Ascending aorta (tissue), 2 donors: ENCODE measurements around the gene EVX1. TPM values are rescaled to one million over a fixed set of nuclear protein-coding genes. Genes with fewer than 3 reads are reported as not detected.

Source experiments
- DNase-seq, 2 donors: peaks; one replicate each; pipeline ENCODE4 v3.0.0-alpha.2; 2019; ENCODE audit warnings: low spot score in 2 of 2
- H3K27ac ChIP-seq, 2 donors: fragments of 200-600 bp; sonication (generic); one replicate each; pipeline ENCODE4 v1.5.1; 2016 to 2017; ENCODE audit warnings: mild to moderate bottlenecking in 1 of 2
- H3K27me3 ChIP-seq: fragments of 200-600 bp; sonication (generic); one replicate; pipeline ENCODE4 v1.5.1; 2017
- H3K36me3 ChIP-seq, 2 donors: fragments of 200-600 bp; sonication (generic); one replicate each; pipeline ENCODE4 v1.5.1; 2016
- H3K4me1 ChIP-seq, 2 donors: fragments of 200-600 bp; sonication (generic); one replicate each; pipeline ENCODE4 v1.5.1; 2016 to 2017; ENCODE audit warnings: mild to moderate bottlenecking in 1 of 2
- H3K4me3 ChIP-seq, 2 donors: fragments of 200-600 bp; sonication (generic); one replicate each; pipeline ENCODE4 v1.5.1; 2016 to 2017; ENCODE audit warnings: mild to moderate bottlenecking in 1 of 2
- H3K9me3 ChIP-seq, 2 donors: fragments of 200-600 bp; sonication (generic); one replicate each; pipeline ENCODE4 v1.5.1; 2016
- CTCF ChIP-seq, 3 experiments: fragments of 200-600 bp in 2 of 3; fragments of 450-650 bp in 1 of 3; sonication (generic) in 2 of 3; IDR thresholded peaks; one replicate each; pipeline ENCODE4 v1.5.1; 2016 to 2019; ENCODE audit warnings: antibody characterized with exemption in 3 of 3, mild to moderate bottlenecking in 1 of 3, moderate library complexity in 1 of 3
- intact Hi-C: fragments of 100-400 bp; cut with DNase I; formaldehyde crosslinking; loops from one replicate; pipeline ENCODE4 v1.15.1; 2023
- total RNA-seq: library from RNA; depleted of rRNA; stranded (reverse); fragments of >200 nt; gene quantifications from one replicate; pipeline ENCODE4 v1.1.0, GENCODE V29; 2016

Gene EVX1
- total RNA-seq, 1 donor from 2014 or later = not detected

GRCh38 chr7:27200761-27201579 is 41.6 kb upstream of the EVX1 start:
- intact Hi-C loops = loop anchor here (5.0 to 10.0 kb wide), 2 partner anchors 374 to 821 kb away; no protein-coding TSS in a partner anchor
- no peak for TF ChIP-seq CTCF (IDR thresholded peaks at IDR 0.05)
- Histone ChIP-seq H3K36me3 (no peaks in the 10 kb centered on the region), H3K27ac (no peak overlapping the region), H3K4me1 (peaks cover 20 to 21% of the 10 kb centered on the region in 2 donors), H3K27me3 (peaks cover 84% of the 10 kb centered on the region), H3K9me3 (no peaks in the 10 kb centered on the region), H3K4me3 (peak overlapping the region; percentile 46 to 60)
- peak in 1 of 2 donors; percentile 61 for DNase-seq

GRCh38 chr7:27201580-27202017 is 41.0 kb upstream of the EVX1 start:
- H3K9me3 ChIP-seq = no peaks in the 10 kb centered on the region
- intact Hi-C loops = loop anchor here (5.0 to 10.0 kb wide), 2 partner anchors 373 to 821 kb away; no protein-coding TSS in a partner anchor
- TF ChIP-seq CTCF (IDR thresholded peaks at IDR 0.05) = no peak
- H3K27ac ChIP-seq = no peak overlapping the region
- DNase-seq = no peak
- H3K27me3 ChIP-seq = peaks cover 81% of the 10 kb centered on the region
- peak overlapping the region in 1 of 2 donors; percentile 60 for H3K4me3 ChIP-seq
- no peaks in the 10 kb centered on the region for H3K36me3 ChIP-seq
- peaks cover 20 to 21% of the 10 kb centered on the region in 2 donors for H3K4me1 ChIP-seq

- no peak for DNase-seq
- no peaks in the 10 kb centered on the region for H3K36me3 ChIP-seq
- H3K4me1 ChIP-seq = peaks cover 20 to 21% of the 10 kb centered on the region in 2 donors
- peaks cover 75% of the 10 kb centered on the region for H3K27me3 ChIP-seq
- H3K4me3 ChIP-seq = no peak overlapping the region
- no peak overlapping the region for H3K27ac ChIP-seq
- intact Hi-C loops = loop anchor here (5.0 to 10.0 kb wide), 2 partner anchors 373 to 820 kb away; no protein-coding TSS in a partner anchor
- H3K9me3 ChIP-seq = no peaks in the 10 kb centered on the region
- no peak for TF ChIP-seq CTCF (IDR thresholded peaks at IDR 0.05)
These were observed 40.4 kb upstream of the EVX1 start for GRCh38 chr7:27202018-27202861.

- H3K4me3 ChIP-seq = no peak overlapping the region
- intact Hi-C loops = loop anchor here (5.0 to 10.0 kb wide), 2 partner anchors 372 to 820 kb away; no protein-coding TSS in a partner anchor
- H3K36me3 ChIP-seq = no peaks in the 10 kb centered on the region
- no peaks in the 10 kb centered on the region for H3K9me3 ChIP-seq
- peaks cover 20 to 21% of the 10 kb centered on the region in 2 donors for H3K4me1 ChIP-seq
- H3K27ac ChIP-seq = no peak overlapping the region
- TF ChIP-seq CTCF (IDR thresholded peaks at IDR 0.05) = no peak
- H3K27me3 ChIP-seq = peaks cover 69% of the 10 kb centered on the region
- DNase-seq = no peak
These were observed 39.8 kb upstream of the EVX1 start for GRCh38 chr7:27202862-27203134.

GRCh38 chr7:27203365-27203953 is 39.1 kb upstream of the EVX1 start:
- Histone ChIP-seq H3K36me3 (no peaks in the 10 kb centered on the region), H3K4me1 (peaks cover 17 to 21% of the 10 kb centered on the region in 2 donors), H3K27me3 (peaks cover 63% of the 10 kb centered on the region), H3K4me3 (no peak overlapping the region), H3K9me3 (no peaks in the 10 kb centered on the region), H3K27ac (no peak overlapping the region)
- no peak for TF ChIP-seq CTCF (IDR thresholded peaks at IDR 0.05)
- peak in 1 of 2 donors; percentile 46 for DNase-seq
- intact Hi-C loops = loop anchor here (5.0 to 10.0 kb wide), 2 partner anchors 371 to 819 kb away; no protein-coding TSS in a partner anchor
